GM19193 (cell line): ENCODE measurements around the gene MYL10.

ENCODE experiments used
- POLR2A ChIP-seq: IDR thresholded peaks from 4 replicates; pipeline ENCODE4 v1.6.1; 2011; ENCODE audit not compliant: insufficient read depth, insufficient read length; ENCODE audit errors: extremely low read depth

The MYL10 gene

GRCh38 chr7:101629171-101629570 lies at the start of gene MYL10:
Gene MYL10, minus strand, starts transcription at chr7:101629296. Its CDS starts 178 bp downstream, at chr7:101629118.
- no peak for TF ChIP-seq POLR2A

- no peak for TF ChIP-seq POLR2A
Observed at GRCh38 chr7:101678658-101679057, 49.6 kb upstream of the MYL10 start.

GRCh38 chr7:101677797-101678479 lies 48.8 kb upstream of the MYL10 start:
- no peak for TF ChIP-seq POLR2A

GRCh38 chr7:101677391-101677790 lies 48.3 kb upstream of the MYL10 start:
- TF ChIP-seq POLR2A: no peak

GRCh38 chr7:101676956-101677355 lies 47.9 kb upstream of the MYL10 start:
- TF ChIP-seq POLR2A: no peak

GRCh38 chr7:101676062-101676598 lies 47.0 kb upstream of the MYL10 start:
- TF ChIP-seq POLR2A: no peak

- no peak for TF ChIP-seq POLR2A
Observed at GRCh38 chr7:101674439-101674838, 45.3 kb upstream of the MYL10 start.

GRCh38 chr7:101673951-101674350 lies 44.9 kb upstream of the MYL10 start:
- TF ChIP-seq POLR2A: no peak

GRCh38 chr7:101673315-101673714 lies 44.2 kb upstream of the MYL10 start:
- no peak for TF ChIP-seq POLR2A

GRCh38 chr7:101671371-101672356 lies 42.6 kb upstream of the MYL10 start:
- no peak for TF ChIP-seq POLR2A

- no peak for TF ChIP-seq POLR2A
Observed at GRCh38 chr7:101669307-101669706, 40.2 kb upstream of the MYL10 start.

- no peak for TF ChIP-seq POLR2A
Observed at GRCh38 chr7:101668726-101669125, 39.6 kb upstream of the MYL10 start.

- no peak for TF ChIP-seq POLR2A
Observed at GRCh38 chr7:101667920-101668319, 38.8 kb upstream of the MYL10 start.

- no peak for TF ChIP-seq POLR2A
Observed at GRCh38 chr7:101667399-101667798, 38.3 kb upstream of the MYL10 start.

- no peak for TF ChIP-seq POLR2A
Observed at GRCh38 chr7:101666741-101667140, 37.6 kb upstream of the MYL10 start.

GRCh38 chr7:101666293-101666692 lies 37.2 kb upstream of the MYL10 start:
- TF ChIP-seq POLR2A: no peak

GRCh38 chr7:101664893-101665471 lies 35.9 kb upstream of the MYL10 start:
- no peak for TF ChIP-seq POLR2A
